ENCODE data around the gene EP300.

GRCh38 chr22:41099036-41099435 is 6.6 kb downstream of the EP300 start:
- TF ChIP-seq CTCF (IDR thresholded peaks at IDR 0.05), result no peak
- TF ChIP-seq POLR2A (IDR thresholded peaks at IDR 0.05), result no peak
